GM18520 (cell line): ENCODE measurements around the gene SCRT2.

ENCODE experiments used
- ATAC-seq: cut with Tn5 transposase; IDR thresholded peaks from one replicate; pipeline ENCODE4 v1.9.1; 2021; ENCODE audit not compliant: unreplicated experiment

Gene SCRT2

GRCh38 chr20:635028-635892 lies 40.3 kb downstream of the SCRT2 start:
- ATAC-seq, result no peak

- ATAC-seq, result no peak
These were observed 41.3 kb downstream of the SCRT2 start for GRCh38 chr20:634148-634925.

- no peak for ATAC-seq
These were observed 44.5 kb downstream of the SCRT2 start for GRCh38 chr20:631101-631500.

- no peak for ATAC-seq
These were observed 49.0 kb downstream of the SCRT2 start for GRCh38 chr20:626579-626978.

GRCh38 chr20:625360-625932 lies 50.2 kb downstream of the SCRT2 start:
- no peak for ATAC-seq

- ATAC-seq, result no peak
These were observed 51.9 kb downstream of the SCRT2 start for GRCh38 chr20:623704-624103.

GRCh38 chr20:623021-623420 lies 52.6 kb downstream of the SCRT2 start:
- ATAC-seq, result no peak

DNA sequence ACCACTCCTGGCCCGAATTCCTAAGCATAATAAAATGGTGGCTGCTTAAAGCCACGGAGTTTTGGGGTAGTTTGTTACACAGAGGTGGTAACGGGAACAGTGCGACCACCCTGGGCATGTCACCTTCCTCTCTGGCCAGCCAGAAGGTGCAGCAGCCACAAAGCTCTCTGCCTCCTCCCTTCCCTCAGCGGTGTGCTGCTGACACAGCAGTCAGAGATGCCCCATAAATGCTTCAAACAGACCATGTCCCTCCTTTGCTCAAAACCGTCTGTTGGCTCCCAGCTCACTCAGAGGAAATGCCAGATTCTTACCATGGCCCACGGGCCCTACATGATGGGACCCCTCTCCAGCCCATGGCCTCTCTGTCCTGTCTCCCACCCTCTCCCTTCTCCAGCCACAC lies 53.4 kb downstream of the SCRT2 start:
- ATAC-seq, result no peak

- no peak for ATAC-seq
These were observed 54.4 kb downstream of the SCRT2 start for GRCh38 chr20:621125-621756.

- ATAC-seq, result no peak
These were observed 55.4 kb downstream of the SCRT2 start for GRCh38 chr20:620246-620645.

DNA sequence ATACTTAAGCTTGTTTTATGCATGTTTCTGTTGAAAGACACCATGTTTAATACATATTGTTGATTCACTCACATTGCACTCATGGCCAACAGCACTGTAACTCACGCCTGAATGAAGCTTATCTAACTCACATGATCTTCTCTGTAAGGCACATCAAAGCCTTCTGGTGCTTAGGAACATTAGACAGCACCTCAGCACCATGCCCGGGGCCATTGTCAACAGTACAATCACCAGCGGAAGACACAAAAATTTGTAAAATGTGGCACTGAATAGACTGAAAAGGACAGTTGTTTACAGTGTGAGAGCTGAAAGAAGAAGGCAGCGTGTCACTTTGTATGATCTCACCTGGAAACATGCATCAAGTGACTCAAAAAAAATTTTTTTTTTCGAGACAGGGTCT lies 56.6 kb downstream of the SCRT2 start:
- no peak for ATAC-seq

GRCh38 chr20:617934-618690 lies 57.5 kb downstream of the SCRT2 start:
- no peak for ATAC-seq

DNA sequence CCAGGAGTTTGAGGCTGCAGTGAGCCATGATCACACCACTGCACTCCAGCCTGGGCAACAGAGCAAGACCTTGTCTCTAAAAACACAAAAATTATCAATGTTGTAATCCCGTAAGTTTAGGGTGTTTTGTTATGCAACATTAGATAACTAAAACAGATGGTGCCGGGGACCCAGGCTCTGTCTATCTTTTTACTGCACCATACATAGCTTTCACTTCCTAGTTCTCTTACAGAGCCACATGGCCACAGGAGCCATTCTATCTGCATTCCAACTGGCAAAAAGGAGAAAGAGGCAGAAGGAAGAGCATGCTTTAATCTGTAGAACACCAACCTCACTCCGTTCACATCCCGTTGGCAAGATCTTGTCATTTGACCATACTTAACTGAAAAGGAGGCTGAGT lies 60.1 kb downstream of the SCRT2 start:
- ATAC-seq, result no peak

DNA sequence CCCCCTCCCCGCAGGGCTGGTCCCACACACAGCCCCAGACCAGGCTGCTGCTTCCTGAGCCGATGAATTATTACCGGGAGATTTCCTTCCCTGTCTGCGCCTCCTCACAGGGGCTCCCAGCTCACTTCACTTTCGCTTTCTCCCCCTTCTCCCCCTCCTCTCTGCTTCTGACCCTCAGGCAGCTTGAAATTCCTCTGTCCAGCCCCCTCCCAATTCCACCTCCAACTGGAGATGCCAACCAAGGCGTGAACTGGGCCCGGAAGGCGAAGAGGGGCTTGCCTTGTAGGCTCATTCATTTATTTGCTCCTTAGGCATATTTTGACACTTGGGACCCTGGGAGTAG lies 63.8 kb downstream of the SCRT2 start:
- ATAC-seq, result no peak
